A673 (cell line): ENCODE results near the gene ZBTB20. TPM values are rescaled to one million over a fixed set of nuclear protein-coding genes. Genes with fewer than 3 reads are reported as not detected.

Experiments used
- BruUV-seq: library from RNA; stranded (reverse); fragments of 400-500 nt; replicated peaks from 2 replicates; lab custom pipeline; 2021; lab: Mats Ljungman, UMichigan
- CTCF ChIA-PET: fragments of 300-600 bp; sonication (Branson Sonifier 250); formaldehyde crosslinking; loops from one replicate; lab custom pipeline; 2022; ENCODE audit warnings: antibody characterized with exemption; lab: Charles Lee
- POLR2A ChIA-PET: fragments of 300-600 bp; sonication (Branson Sonifier 250); formaldehyde crosslinking; loops from one replicate; lab custom pipeline; 2022; ENCODE audit warnings: antibody characterized with exemption; ENCODE audit not compliant: low non-redundant PET; lab: Charles Lee
- DNase-seq: peaks from one replicate; pipeline ENCODE4 v3.0.0-alpha.2; 2015; ENCODE audit warnings: low spot score
- H3K27ac ChIP-seq: fragments of 200-600 bp; sonication (generic); 2 replicates; pipeline ENCODE4 v1.5.1; 2016; ENCODE audit warnings: mixed run types, low read depth, mild to moderate bottlenecking, mixed read lengths, antibody characterized with exemption, low read length; ENCODE audit not compliant: poor library complexity, severe bottlenecking
- H3K27me3 ChIP-seq: fragments of 200-600 bp; sonication (generic); replicated peaks from 2 replicates; pipeline ENCODE4 v1.6.1; 2017; ENCODE audit warnings: mixed run types, low read depth, mild to moderate bottlenecking, mixed read lengths, antibody characterized with exemption, low read length; ENCODE audit not compliant: insufficient read depth, poor library complexity
- H3K36me3 ChIP-seq: fragments of 200-600 bp; sonication (generic); 2 replicates; pipeline ENCODE4 v1.6.1; 2016; ENCODE audit warnings: mixed run types, mild to moderate bottlenecking, mixed read lengths, antibody characterized with exemption, low read length; ENCODE audit not compliant: insufficient read depth, poor library complexity, severe bottlenecking
- H3K4me1 ChIP-seq: fragments of 200-600 bp; sonication (generic); 2 replicates; pipeline ENCODE4 v1.6.1; 2017; ENCODE audit warnings: mixed run types, mild to moderate bottlenecking, mixed read lengths, antibody characterized with exemption, low read length; ENCODE audit not compliant: insufficient read depth, poor library complexity, severe bottlenecking
- H3K4me3 ChIP-seq: fragments of 200-600 bp; sonication (generic); 2 replicates; pipeline ENCODE4 v1.5.1; 2016; ENCODE audit warnings: low read depth, mixed run types, mild to moderate bottlenecking, mixed read lengths, low read length; ENCODE audit not compliant: poor library complexity, severe bottlenecking
- H3K9me3 ChIP-seq: fragments of 200-600 bp; sonication (generic); 2 replicates; pipeline ENCODE4 v1.6.1; 2016; ENCODE audit warnings: mixed run types, low read depth, mild to moderate bottlenecking, mixed read lengths, antibody characterized with exemption, low read length; ENCODE audit not compliant: poor library complexity, severe bottlenecking
- EZH2 ChIP-seq: fragments of 200-600 bp; sonication (generic); IDR thresholded peaks from 2 replicates; pipeline ENCODE4 v1.6.1; 2017; ENCODE audit warnings: borderline replicate concordance, low read depth, mild to moderate bottlenecking, mixed read lengths, antibody characterized with exemption, low read length; ENCODE audit not compliant: poor library complexity, severe bottlenecking
- intact Hi-C: fragments of 100-400 bp; cut with micrococcal nuclease; formaldehyde crosslinking; loops from one replicate; pipeline ENCODE4 v1.10.0; 2022; ENCODE audit not compliant: unreplicated experiment
- total RNA-seq: library from RNA; stranded (reverse); gene quantifications from 2 replicates; pipeline ENCODE4 v1.2.3, GENCODE V29; 2021
- TF ChIP-seq, protein P1 (sequence below): fragments of 300-800, 200-600 bp; sonication (generic); conservative IDR thresholded peaks from 2 replicates; pipeline ENCODE4 v1.5.1; 2017; ENCODE audit warnings: low read depth, mild to moderate bottlenecking, antibody characterized with exemption, low read length, moderate library complexity, mixed read lengths

ZBTB20 gene
- total RNA-seq, 1 experiment from 2014 or later = 13.5 TPM

DNA sequence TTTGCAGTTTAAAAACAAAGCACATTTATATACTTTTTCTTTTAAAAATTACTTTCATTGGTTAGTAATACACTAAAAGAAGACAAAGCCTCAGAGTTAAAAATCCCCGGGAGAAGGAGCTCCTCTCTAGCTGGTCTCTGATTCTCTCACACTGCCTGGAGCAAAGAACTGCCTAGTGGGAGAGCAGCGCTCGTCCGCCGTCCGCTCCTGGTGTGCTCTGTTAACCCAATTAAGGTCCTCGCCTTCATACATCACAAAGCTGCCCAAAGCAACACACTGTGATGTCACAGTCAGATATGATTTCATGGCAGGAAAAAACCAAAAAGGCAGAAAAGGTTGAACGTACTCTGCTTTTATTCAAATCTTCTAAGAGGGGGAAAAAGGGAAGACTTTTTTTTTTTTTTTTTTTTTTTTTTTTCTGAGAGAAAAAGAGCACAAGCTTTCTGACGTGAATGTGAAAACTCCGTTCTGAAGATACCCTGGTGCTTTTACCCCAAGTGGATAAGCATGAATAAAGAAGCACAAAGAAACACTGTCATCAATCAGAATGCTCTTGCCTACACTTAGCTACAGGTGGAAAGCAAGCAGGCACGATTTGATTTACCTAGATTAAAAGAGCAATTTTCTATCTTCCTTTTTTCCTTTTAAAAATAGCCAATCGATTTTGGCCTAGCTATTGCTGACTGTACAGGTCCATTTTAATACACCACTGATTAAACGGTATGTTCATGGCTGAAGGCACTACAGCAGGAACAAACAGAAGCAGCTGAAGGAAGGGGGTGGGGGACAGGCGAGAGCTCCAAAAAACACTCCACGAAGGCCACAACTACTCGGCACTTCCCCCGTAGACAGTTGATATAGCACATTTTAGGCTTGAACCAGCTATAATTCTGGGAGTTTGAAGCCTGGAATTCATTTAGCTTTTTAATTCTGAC lies 738.1 kb downstream of the ZBTB20 start:
- DNase-seq = peak; percentile 81
- CTCF ChIA-PET = interaction anchor here (0.6 to 2.0 kb wide), 3 partner anchors 9 to 34 kb away, joined by 3 to 14 read pairs (median 6); no protein-coding TSS in a partner anchor
- Histone ChIP-seq H3K4me3 (peak overlapping the region; percentile 18), H3K27me3 (no peaks in the 10 kb centered on the region), H3K4me1 (peaks cover 69% of the 10 kb centered on the region), H3K36me3 (no peaks in the 10 kb centered on the region), H3K27ac (peak overlapping the region; percentile 86), H3K9me3 (no peaks in the 10 kb centered on the region)
- TF ChIP-seq, protein P1, sequence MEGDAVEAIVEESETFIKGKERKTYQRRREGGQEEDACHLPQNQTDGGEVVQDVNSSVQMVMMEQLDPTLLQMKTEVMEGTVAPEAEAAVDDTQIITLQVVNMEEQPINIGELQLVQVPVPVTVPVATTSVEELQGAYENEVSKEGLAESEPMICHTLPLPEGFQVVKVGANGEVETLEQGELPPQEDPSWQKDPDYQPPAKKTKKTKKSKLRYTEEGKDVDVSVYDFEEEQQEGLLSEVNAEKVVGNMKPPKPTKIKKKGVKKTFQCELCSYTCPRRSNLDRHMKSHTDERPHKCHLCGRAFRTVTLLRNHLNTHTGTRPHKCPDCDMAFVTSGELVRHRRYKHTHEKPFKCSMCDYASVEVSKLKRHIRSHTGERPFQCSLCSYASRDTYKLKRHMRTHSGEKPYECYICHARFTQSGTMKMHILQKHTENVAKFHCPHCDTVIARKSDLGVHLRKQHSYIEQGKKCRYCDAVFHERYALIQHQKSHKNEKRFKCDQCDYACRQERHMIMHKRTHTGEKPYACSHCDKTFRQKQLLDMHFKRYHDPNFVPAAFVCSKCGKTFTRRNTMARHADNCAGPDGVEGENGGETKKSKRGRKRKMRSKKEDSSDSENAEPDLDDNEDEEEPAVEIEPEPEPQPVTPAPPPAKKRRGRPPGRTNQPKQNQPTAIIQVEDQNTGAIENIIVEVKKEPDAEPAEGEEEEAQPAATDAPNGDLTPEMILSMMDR = no peak
- TF ChIP-seq EZH2 = no peak
- intact Hi-C loops = loop anchor here (2.0 kb wide), 1 partner anchor 24 kb away; no protein-coding TSS in a partner anchor
- BruUV-seq = TSS peak; percentile 56
- POLR2A ChIA-PET = interaction anchor here (0.7 kb wide), 1 partner anchor 662 kb away, joined by 4 read pairs; the partner anchor contains the start of gene ATP6V1A

DNA sequence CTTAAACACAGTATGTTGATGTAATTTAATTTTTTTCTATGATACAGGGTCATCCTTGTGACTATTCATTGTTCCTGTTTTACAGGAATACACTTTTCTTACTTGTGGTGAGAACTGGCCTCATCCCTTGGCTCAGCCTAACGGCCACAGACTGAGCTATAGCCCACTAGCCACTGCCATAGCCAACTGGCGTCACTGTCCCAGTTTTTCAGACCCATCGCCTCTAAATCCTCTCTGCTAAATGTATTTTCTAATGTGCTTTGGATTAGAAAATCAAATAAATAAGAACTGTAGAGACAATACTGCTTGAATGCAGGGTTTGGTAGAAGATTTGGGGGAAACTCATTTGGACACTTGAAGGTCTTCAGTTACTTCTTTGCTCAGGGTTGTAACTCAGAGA lies 740.2 kb downstream of the ZBTB20 start:
- ChIA-PET CTCF (no interaction called here), POLR2A (no interaction called here)
- Histone ChIP-seq H3K4me3 (no peak overlapping the region), H3K36me3 (no peaks in the 10 kb centered on the region), H3K27me3 (no peaks in the 10 kb centered on the region), H3K9me3 (no peaks in the 10 kb centered on the region), H3K27ac (no peak overlapping the region), H3K4me1 (peaks cover 48% of the 10 kb centered on the region)
- TF ChIP-seq, protein P1 = no peak
- no peak for TF ChIP-seq EZH2
- DNase-seq = no peak
- intact Hi-C loops = no loop called here
- BruUV-seq = no TSS peak

DNA sequence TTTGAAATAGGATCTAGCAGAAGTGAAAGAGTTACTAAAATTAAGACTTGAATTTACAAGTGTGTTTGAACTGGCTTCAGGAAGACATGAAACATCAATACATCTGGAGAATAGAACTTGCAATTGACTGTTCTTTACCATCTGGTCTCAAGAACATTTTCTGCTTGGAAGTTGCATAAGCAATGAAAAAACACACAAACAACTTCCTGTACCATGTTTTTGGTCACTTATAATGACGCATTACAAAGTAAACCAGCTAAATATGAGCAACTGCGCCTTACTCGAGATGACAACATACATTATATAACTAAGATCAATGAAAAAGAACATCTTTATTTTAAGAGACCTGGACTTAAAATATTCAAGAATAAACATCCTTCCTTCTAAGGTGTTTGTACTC lies 740.8 kb downstream of the ZBTB20 start:
- Histone ChIP-seq H3K9me3 (no peaks in the 10 kb centered on the region), H3K4me1 (peaks cover 42% of the 10 kb centered on the region), H3K36me3 (no peaks in the 10 kb centered on the region), H3K4me3 (no peak overlapping the region), H3K27ac (no peak overlapping the region), H3K27me3 (no peaks in the 10 kb centered on the region)
- ChIA-PET POLR2A (no interaction called here), CTCF (no interaction called here)
- BruUV-seq = no TSS peak
- TF ChIP-seq EZH2 = no peak
- TF ChIP-seq, protein P1 = no peak
- DNase-seq = no peak
- intact Hi-C loops = no loop called here
